Skin of body (tissue), 2 donors: Measurements from ENCODE around the gene MCTP1. TPM values are rescaled to one million over a fixed set of nuclear protein-coding genes. Genes with fewer than 3 reads are reported as not detected.
"Not testable (repeated sequence)": the region's sequence is repeated elsewhere in the genome, so short reads cannot be mapped to it uniquely, and the experiment has no call there.

ENCODE experiments used
- DNase-seq: peaks from one replicate; lab custom pipeline; 2025; lab: John Stamatoyannopoulos, UW
- total RNA-seq: library from RNA; depleted of rRNA; stranded (reverse); fragments of >200 nt; gene quantifications from one replicate; pipeline ENCODE4 v1.2.3, GENCODE V29; 2014

Gene MCTP1
- total RNA-seq, 1 donor from 2014 or later: 30.8 TPM

DNA sequence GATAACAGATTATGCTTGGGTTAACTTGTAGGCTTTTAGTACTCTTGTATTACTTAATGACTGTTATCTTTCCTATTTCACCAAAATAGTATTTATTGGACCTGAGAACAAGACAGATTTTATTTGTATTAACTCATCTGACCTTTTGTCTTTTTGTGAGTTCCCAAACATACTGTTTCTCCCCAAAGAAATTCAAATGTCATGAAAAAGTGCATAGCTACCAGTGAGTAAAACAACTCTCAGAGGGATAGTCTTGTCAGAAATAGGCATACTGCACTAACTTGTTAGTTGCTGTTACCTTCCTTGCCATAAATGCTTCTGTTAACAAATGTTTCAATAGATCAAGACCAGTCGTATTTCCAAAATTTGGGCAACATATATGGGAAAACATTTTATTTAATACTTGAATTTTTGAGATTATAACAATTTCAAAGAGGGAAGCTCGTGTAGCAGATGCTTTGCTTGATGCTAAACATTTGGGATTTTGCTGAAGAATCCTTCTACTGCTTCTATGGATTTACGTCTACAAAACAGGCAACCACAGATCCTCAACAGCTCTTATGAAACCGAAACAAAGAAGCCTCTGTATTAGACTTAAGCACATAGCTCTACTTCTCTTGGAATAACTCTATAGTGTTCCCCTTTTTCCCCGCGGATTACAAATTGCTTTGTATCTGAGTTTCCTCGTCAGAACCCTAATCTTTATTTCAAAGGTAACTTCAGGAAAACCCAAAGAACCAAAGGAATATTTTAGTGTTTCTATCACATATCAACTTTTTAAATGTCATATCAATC is 248.8 kb downstream of the MCTP1 start:
- no peak for DNase-seq

DNA sequence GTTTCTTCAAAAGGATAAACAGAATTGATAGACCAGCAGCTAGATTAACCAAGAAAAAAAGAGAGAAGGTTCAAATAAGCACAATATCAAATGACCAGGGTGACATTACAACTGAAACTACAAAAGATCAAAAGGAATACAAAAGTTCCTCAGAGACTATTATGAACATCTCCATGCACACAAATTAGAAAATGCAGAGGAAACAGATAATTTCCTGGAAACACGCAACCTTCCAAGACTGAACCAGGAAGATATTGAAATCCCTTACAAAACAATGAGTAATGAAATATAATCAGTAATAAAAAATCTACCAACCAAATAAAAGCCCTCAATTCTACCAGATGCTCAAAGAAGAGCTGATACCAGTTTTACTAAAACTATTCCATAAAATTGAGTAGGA is 252.1 kb downstream of the MCTP1 start:
- no peak for DNase-seq

DNA sequence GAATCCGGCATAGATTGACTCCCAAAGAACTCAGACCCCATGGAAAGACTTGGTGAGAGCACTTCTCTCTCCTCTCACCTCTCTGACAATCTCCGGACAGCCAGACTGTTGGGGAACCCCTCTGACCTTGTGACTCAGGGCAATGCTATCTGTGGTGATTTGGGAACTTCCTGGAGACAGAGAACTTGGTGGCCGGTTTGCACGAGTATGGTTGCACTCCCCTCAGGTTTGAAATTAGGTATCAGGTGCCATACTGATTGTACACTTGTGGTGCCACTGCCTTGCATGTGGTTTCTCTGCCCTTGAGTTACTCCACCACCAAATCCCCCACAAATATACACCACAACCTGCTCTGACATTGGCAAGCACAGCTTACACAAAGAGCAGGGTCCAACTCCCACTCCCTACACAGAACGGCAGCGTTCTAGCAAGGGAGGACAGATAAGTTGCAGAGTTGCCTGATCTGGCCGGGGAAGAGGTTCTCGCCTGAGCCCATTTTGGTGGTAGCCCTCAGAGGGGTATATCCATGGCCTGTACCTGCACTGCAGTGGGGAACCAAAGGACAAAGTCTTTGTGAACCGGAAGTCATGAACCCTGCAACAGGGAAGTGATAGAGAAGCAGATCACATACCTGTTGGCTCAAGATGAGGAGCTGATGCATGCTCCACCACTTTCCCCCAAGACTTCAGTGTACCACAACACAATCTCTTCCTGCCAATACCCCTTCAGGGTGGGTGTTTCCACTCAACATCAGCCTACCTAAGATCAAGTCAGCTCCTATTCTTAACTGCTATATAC is 255.1 kb downstream of the MCTP1 start:
- no peak for DNase-seq

DNA sequence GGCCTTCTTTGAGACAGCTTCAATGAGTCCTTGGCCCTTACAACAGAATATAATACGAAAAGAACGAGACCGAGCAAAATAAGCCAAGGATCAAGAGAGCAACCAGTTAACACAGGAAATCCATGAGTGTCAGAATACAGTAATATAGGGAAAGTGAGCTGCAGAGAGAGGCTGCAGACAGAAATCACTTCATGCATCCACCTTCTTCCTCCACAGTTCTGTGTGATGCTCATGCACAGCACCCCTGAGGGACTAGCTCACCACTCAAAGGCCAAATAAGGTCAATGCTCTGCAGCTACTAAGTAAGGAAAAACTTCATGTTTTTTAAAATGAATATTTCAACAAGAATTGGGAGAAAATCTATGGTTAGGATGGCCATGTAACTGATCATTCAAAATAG is 257.1 kb downstream of the MCTP1 start:
- DNase-seq: no peak

DNA sequence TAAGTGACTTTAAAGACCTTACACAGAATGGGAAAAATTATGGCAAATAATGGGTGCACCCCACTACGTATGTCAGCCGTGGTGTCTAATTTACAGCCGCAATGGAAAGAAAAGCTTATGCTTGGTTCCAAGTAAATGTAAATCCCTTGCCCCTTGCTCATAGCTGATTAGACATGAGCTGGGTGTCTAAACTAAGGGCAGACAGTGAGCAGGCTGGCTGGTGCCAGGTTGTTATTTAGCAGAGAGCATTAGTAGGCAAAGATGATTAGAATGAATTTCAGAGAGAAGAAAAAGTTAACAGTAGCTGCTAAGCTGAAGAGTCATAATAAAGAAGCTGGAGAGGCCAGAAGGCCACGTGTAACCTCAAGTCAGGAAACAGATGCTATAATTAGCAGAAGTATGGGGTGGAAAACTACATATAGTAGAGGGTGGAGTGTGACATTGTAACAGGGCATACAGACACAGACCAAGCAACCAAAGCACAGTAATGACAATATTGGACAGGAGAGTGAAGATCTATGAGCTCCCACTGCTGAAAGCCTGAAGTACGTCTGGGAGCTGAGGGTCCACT is 257.7 kb downstream of the MCTP1 start:
- DNase-seq: no peak

DNA sequence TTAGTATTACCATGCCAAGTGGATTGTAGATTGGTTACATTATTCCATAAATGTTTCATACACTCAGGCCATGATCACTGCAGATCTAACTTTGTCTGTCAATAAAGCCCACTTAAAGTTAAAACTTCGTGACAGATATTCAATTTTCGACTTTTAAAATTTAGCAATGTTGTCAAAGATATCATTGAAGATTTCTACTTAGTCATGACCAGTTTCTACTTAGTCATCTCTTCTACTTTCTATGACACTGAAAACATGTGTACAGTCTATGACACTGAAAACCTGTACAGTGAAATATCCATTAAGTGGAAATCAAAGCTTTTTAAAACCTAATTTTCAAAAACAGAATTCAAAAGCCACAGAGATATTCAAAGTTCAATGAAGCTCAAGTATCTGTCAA is 258.2 kb downstream of the MCTP1 start:
- DNase-seq: no peak

DNA sequence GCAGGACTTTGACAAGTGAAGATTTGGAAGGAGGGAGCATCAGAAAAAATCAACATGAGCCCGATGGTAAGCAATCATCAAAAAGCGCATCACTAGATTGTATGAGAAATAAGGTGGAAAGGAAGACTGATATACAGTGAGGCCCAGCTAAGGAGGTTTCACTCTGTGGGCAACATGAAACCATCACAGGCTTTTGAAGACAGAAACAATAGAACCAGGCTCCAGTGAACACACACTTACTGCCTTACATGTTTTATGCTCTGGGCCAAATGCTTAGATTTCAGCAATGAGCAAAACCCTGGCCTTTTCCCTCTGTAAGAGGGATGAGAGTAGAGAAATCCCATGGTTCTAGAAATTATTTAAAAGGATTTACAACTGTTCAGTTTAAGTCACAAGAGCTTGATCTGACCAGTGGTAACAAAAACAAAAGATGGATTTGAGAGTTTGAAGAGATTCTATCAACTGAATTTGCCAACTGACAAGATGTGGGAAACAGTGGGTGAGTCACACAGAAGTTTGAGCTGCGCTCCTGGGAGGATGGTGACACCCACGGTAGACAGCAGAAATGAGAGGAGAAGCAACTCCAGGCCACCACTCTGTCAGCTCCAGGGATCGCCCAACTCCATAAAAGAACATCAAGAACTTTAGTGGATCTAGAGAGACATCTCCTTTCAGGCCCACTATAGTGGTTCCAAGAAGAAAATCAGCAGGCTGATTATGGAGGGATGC is 261.8 kb downstream of the MCTP1 start:
- DNase-seq: no peak

DNA sequence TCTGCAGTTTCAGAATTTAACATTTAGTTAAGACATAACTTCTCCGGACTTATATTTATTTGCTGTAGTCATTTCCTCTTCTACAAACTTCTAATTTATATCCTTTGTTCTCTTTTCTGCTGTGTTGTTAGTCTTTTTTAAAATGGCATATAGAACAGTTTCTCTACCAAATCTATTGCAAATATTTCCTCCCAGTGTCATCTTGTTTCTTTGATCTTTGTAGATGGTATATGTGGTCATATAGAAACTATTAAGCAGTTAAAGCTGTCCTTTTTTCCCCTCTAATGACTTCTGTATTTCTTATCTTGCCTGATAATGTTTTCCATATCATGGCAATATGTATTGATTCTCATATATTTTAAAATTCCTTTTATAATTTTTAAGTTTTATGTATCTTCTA is 264.5 kb downstream of the MCTP1 start:
- no peak for DNase-seq

DNA sequence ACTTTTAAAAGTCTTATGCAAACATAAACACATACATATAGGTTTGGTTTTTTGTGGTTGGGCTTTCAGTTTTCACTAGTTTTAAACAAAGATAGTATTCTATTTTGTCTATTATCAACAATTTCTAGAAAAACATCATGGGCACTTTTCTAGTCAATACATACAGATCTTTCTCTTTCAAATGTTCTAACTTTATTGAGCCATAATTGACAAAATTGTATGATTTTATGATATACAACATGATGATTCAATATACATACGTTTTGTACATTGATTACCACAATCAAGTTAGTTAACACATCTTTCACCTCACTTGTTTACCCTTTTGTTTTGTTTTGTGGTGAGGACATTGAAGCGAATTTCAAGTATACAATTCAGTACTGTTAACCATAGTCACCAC is 265.9 kb downstream of the MCTP1 start:
- DNase-seq: no peak

DNA sequence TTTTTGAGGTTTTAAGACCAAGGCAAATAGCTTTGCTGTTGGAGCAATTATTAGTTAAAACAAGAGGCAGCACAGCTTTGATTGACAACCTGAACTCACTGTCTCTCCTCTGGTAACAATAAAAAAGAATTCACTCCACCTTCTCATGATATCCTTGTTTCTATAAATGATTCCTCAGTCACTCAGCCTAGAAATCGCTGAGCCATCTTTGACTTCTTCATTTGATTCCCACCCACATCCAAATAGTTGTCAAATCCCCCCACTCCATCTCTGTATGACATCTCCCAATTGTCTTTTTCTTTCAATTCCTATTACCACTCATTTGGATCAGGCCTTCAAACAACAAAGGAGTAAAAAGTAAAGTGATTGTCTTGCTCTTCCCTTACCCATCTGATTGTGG is 266.4 kb downstream of the MCTP1 start:
- no peak for DNase-seq

DNA sequence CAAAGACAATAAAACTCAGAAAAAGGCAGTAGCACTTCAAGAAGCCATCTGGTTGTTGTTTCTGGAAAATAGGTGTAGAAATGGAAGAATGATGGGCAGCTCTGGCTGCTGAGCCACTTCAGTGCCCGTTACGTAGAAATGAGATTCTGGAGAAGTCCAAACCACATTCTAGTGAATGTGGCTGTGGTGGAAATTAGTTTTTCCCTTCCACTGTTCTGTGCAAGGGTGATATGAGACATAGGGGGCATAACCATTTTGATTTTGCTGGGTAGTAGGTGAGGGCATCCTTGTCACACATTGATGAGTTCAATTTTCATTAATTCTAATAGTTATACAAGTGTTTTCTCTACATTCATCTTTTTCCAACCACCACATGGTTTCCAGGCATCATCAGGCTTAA is 275.1 kb downstream of the MCTP1 start:
- DNase-seq: no peak

DNA sequence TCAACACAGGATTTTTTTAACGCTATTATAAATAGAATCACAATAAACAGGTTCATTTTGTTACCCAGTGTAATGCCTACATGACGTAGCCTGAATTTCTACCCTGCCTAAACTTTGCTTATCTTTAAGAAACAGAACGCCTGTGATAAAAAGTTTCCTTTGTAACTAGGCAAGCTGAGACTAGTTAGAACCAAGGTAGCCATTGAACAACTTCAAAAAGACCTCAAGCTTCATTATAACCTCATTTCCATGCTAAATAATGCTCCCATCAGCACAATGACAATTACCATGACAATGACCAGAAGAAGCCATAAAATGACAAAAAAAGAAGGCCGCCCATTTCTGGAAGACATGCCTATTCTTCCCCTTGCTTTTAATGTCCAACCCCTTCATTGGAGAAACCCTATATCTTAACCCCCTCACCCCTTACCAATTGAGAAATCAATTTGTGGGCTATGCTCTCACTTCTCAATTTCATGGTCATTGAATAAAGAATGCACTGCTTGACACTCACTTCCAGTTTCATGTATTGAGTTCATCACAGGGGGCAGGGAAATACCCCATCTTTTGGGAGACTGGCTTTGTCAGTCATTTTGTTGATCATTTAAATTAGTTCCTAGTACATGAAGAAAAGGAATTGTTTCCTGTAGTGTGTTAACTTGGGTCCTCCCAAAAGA is 276.8 kb downstream of the MCTP1 start:
- DNase-seq: no peak

DNA sequence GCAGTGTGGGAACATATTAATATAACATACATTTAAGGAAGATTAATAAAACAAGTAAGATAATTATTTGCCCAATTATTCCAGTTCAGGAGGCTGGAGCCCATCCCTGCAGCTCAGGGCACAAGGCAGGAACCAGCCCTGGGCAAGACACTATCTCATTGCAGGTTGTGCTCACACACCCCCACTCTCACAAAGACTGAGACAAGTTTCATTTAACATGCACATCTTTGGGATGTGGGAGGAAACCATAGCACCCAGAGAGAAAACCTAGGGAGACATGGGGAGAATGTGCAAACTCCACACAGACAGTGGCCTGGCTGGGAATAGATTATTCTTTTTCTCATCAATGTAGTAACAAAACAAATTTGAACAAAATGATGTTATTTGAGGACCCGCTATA is 279.1 kb downstream of the MCTP1 start:
- no peak for DNase-seq

DNA sequence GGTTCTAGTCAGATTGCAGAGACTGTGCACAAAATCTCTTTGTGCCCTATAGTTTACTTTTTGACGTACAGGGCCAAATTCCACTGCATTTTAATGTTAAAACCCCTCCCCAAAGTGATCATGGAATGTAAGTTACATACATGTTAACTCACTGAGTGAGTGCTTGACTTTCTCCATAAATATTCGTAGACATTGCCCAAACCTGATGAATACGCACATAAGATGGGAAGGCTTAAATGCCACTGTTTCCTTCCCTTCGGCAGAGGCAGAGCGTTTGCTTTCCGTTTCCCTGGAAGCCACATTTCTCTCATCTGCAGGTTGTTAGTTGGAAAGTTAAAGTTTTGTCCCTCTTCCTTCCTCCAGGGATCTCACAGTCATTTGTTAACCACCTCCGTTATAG is 286.2 kb downstream of the MCTP1 start:
- DNase-seq: no peak

DNA sequence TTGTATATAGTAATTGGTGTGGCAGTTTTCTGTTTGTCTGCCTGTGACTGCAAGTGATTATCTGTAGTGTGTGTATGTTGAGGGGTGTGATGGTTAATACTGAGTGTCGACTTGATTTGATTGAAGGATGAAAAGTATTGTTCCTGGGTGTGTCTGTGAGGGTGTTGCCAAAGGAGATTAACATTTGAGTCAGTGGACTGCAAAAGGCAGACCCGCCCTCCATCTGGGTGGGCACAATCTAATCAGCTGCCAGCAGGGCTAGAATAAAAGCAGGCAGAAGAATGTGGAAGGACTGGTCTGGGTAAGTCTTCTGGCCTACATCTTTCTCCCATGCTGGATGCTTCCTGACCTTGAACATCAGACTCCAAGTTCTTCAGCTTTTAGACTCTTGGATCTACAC is 290.4 kb downstream of the MCTP1 start:
- DNase-seq: not testable (repeated sequence)

DNA sequence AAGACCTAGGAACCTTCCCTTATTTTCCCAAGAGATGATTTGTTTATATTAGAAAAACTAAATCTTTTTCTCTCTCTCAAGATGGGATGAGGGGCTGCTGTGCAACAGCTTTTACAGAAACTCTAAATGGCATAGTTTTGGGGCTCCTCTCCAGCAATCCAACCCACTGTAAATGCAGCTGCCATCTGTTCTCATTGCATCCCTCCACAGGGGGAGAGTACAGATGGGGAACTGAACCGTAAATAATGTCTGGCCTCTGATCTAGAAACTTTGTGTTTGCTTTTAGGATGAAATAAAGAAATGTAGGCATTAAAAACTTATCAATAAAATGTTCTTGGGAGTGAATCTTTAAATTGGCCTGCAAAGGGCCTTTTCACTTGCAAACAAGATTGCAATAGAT is 291.4 kb downstream of the MCTP1 start:
- DNase-seq: no peak

DNA sequence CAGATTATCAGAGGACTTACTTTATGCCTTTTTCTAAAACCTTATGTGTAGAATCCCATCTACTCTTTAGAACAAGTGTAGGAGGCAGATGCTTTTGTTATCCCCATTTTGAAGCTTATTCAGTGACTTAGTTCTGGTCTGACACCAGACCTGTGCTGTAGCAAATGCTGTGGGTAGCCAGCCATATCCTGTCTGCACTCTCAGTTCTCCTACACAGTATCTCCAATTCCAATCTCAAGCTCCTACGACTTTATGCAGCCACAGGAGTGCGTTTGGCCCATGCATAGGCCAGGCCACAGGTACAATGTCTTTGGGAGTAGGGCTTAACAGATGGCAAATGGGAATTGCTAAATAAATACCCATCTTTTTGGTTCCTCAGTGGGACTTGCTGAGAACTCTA is 292.6 kb downstream of the MCTP1 start:
- DNase-seq: no peak

DNA sequence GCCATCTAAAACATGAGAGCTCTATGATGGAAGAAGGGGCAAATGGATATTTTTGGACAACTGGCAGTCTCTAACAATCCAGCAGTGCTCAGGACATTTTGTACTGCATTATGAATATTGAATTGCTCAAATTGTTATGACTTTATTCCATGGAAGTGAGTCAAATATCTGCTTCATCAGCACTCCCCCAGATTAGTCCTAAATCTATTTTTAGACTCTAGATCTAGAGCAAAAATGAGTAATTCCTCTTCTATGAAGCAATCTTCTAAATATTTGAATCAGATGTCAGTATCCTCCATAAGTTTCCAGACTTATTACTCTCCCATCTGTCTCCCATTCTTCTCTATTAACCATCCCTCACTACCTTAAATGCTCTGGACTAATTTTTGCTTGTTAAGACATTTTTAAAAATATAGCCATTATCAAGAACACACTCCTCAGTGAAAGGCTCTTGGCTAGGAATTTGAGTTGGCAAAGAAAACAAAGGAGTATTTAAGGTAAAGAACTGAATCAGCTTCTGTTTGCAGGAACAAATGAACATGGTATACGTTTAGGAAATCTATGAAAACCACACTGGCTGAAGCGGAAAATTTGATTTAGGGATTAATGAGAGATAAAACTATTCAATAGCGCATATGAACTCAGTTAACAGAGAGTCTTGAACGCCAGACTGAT is 300.9 kb downstream of the MCTP1 start:
- no peak for DNase-seq

DNA sequence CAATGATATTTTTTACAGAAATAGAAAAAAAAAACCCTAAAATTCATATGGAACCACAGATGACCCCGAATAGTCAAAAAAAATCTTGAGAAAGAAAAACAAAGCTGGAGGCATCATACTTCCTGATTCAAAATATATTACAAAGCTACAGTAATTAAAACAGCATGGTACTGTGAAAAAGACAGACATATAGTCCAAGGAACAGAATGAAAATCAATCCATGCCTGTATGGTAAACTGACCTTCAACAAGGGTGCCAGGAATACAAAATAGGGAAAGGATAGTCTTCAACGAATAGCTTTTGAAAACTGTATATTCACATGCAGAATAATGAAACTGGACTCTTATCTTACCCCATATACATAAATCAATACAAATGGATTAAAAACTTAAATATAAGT is 307.5 kb downstream of the MCTP1 start:
- no peak for DNase-seq

DNA sequence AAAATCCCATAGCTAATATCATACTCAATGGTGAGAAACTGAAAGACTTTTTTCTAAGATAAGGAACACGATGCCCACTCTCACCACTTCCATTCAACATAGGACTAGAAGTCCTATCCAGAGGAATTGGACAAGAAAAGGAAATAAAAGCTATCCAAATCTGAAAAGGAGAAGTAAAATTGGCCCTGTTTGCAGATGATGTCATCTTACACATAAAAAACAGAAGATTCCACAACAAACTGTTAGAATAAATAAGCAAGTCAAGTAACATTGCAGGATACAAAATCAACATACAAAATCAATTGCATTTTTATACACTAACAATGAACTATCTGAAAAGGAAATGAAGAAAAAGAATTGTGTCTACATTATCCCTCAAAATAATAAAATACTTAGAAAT is 308.0 kb downstream of the MCTP1 start:
- DNase-seq: no peak

DNA sequence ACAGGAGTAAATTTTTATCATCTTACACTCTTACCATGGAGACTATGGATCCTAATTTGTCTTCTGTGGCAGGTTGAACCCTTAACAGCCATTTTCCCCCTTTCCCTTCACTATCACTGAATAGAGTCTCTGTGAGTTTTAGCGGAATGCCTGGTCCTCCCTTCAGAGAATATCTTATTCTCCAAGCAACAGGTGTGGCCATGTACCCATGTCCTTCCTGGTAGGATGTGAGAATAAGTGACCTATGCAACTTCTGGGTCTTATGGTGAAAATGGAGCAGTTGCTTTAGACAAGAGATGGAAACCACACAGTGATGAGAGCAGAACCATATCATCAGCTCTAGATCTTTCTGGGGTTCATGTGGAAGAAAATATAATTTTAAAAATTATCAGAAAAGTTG is 312.6 kb downstream of the MCTP1 start:
- no peak for DNase-seq
